NCI-H1417 (cell line): ENCODE measurements around the gene TBX19.

Experiments
- DNase-seq, 3 experiments: peaks; one replicate each; lab custom pipeline; 2025; lab: John Stamatoyannopoulos, UW

TBX19 gene

DNA sequence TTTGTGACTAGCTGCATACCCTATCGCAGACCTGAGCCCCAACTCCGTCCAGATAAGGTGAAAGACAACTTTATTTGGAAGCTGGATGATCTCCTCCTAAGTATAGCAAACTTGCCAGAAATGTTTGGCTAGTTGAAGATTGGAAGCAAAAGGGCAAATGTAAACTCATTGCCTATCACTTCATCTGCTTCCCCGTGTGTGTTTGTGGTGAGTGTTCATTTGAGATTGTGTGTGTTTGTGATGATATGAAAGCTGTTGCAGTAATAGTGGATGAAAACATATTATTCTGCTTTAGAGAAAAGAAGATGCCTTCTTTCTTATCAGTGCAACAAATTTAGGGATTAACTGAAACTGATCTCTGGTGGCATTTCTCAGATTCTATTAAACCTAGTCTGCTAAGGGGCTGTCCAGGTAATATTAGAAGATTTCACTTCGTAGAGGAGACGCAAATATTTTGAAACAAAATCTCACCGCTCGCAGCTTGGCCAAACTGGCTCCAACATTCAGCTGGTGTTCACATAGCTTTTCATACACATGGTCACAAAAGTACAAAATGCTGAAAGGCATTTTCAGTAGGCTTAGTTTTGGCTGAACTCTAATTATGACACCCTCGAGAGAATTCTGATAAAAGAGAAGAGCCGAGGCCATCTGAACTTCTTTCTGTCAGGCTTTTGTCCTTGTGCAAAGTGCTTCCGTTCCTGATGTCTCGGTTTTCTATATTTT lies 1.1 kb downstream of the TBX19 start:
- DNase-seq: no peak

DNA sequence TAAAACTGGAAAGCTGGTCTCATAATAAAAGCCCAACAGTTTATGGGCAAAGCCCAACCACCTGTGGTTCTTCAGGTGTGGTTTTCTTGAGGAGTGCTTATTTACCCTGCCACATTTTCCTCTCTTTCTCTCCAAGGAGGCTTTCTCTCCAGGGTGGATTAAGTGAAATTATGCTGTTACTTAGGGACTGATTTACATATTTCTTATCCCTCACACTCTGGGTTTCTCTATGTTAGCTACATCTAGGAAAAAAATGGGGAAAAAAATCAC lies 4.8 kb downstream of the TBX19 start:
- DNase-seq: peak; percentile 9 to 76 (median 53)

- DNase-seq: peak in 1 of 3 experiments; percentile 32
Observed at GRCh38 chr1:168285971-168286927, 5.6 kb downstream of the TBX19 start.

GRCh38 chr1:168287237-168287664 lies 6.6 kb downstream of the TBX19 start:
- peak in 1 of 3 experiments; percentile 32 for DNase-seq

GRCh38 chr1:168288311-168289052 lies 7.8 kb downstream of the TBX19 start:
- DNase-seq: no peak

- peak; percentile 22 to 98 (median 79) for DNase-seq
Observed at GRCh38 chr1:168291222-168291837, 10.7 kb downstream of the TBX19 start.

GRCh38 chr1:168293356-168293755 lies 12.7 kb downstream of the TBX19 start:
- DNase-seq: no peak

- no peak for DNase-seq
Observed at GRCh38 chr1:168295411-168296114, 14.9 kb downstream of the TBX19 start.

- DNase-seq: peak in 1 of 3 experiments; percentile 52
Observed at GRCh38 chr1:168297019-168297730, 16.5 kb downstream of the TBX19 start.

DNA sequence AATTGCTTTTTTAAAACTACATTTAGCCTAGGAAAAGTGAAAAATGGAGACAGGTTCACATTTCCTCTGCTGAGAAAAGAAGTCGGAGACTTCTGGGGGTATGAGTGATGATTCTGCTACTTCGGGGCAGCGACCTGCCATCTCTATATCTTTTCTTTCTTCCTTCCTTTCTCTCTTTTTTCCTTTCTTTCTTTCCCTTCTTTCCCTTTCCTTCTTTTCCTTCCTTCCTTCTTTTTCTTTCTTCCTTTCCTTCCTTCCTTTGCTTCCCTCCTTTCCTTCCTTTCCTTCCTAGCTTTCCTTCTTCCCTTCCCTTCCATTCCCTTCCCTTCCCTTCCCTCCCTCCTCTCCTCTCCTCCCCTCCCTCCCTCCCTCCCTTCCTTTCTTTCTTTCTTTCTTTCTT lies 17.8 kb downstream of the TBX19 start:
- DNase-seq: no peak

DNA sequence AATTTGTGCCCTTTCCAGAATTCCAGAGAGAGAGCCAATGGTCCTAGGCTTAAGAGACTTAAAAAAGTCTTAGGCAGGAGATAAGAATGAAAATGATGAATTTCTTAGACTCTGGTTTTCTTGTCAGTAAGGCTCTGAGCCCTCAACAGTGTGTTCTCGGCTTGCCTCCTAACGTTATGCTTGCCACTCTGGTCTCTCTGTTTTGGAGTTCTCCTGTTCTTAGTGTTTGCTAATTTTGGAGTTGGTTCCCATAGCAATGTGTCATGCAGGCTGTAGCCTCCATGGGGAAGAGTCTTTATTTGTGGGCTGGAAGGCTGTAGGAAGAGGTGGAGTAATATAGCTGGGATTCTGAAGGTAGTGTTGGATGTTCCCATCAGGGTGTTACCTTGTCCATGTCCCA lies 19.9 kb downstream of the TBX19 start:
- DNase-seq: no peak

DNA sequence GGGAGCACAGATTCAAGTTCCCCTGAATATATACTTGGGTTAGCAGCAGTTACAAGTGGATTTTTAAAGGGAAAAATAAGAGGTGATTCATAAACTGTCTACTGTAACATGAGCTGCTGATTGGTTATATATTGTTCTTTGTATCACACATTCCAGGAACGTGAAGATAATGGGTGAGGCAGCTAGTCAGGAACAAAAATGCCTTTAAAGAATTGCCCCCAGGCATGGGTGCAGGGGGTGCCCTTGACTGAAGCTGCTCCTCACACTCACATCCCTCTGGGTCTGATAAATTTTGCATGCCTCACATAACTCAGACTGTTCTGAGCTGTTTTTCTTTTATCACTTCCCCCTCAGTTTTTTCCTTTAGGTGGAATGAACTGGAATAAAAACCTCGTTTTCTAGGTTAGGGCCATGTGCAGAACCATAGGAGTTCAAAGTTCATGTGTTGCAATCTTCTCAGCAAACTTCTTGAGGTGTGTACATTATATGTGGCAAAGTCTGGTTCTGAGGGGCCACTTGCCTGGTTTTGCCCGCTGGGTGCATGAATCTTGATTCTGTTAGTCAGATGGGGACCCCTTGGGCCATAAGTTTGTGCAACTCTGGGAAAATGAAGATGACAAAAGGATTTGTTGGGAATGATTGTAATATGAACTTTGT lies 21.1 kb downstream of the TBX19 start:
- no peak for DNase-seq

- DNase-seq: no peak
Observed at GRCh38 chr1:168303716-168304540, 23.3 kb downstream of the TBX19 start.

DNA sequence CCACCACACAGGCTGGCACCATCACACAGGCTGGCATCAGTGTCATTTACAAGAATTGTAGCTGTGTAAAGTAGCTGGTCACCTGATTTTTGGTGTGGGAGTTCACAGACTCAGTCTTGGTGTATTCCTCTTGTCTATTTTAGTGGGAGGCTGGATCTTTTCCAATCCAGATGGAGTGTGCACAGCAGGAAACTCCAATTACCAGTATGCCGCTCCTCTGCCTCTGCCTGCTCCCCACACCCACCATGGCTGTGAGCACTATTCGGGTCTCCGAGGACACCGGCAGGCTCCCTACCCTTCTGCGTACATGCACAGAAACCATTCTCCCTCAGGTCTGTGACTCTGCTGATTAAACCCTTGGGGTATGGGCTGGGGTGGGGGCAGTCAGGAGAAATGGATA lies 24.2 kb downstream of the TBX19 start:
- peak in 2 of 3 experiments; percentile 15 to 67 for DNase-seq

DNA sequence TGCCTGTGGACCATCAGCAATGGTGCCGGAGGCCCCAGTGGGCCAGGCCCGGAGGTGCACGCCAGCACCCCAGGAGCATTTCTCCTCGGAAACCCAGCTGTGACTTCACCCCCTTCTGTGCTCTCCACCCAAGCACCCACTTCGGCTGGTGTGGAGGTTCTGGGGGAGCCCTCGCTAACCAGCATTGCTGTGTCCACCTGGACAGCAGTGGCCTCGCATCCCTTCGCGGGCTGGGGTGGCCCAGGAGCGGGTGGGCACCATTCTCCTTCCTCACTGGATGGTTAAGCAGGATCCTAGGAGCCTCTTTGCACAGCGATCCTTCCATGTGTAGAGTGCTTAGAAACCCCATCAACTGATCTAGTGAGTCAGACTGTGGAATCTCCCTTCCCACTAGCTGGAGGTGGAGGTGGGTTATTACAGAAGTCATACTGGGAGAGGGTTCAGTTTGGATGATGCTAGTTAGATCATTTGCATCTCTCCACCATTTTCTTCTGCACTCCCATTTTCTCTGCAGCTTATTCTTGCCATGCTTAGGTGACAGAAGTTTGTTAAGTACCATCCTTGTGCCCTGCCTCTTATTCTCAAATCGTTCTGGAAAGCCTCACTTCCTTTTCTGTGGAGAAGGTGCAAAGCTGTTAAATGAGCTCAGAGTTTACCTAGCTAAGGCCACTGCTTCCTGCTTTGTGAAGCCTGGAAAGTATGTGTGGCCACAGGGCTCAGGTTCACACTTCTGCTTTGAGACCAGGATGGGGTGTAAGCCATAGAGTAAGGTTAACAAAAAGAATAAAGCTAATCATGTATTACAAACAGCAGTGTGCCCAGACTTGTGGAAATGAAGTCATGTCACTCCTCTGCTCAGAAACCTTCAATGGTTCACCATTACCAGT lies 32.3 kb downstream of the TBX19 start:
- no peak for DNase-seq

DNA sequence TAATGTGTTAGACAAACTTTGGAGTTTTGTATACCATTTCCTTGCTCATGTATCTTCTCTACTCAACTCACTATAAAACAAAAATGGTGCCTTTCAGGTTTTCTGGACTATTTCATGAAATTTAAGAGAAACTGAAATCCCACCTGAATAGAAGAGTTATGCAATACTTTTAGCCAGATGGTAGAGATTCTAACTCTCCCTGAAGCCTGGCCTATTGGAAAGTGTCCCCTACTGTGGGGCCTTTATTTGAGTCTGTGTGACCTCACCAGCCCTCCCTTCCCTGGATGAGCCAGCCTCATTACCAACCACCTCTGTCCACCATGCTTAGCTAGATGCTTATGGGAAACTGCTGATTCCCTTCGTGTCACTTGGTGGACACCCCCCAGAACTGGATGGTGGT lies 35.5 kb downstream of the TBX19 start:
- no peak for DNase-seq

GRCh38 chr1:168317309-168317708 lies 36.6 kb downstream of the TBX19 start:
- no peak for DNase-seq

GRCh38 chr1:168319691-168320090 lies 39.0 kb downstream of the TBX19 start:
- no peak for DNase-seq
